Measurements from ENCODE around the gene ATOX1.
A peak's percentile ranks its signal among the peaks of the same experiment; 100 is the strongest.

Gene ATOX1

DNA sequence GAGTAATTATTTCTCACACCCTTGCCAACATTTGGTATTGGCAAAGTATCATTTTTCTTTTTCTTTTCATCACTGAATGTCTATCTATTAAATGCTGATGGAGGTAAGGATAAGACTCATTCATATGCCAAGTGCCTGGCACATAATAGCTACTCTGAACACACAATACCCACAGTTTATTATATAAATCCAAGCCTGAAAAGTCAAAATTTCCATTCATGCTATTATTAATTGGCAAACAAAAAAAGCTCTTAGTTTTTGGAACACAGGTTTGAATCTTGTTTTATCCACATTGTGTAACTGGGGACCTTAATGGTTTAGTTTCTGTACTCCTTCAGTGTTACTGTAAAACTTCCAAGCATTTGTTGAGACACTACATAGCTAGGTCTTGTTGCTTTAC lies 6.4 kb upstream of the ATOX1 start:
- no peak overlapping the region for H3K27ac ChIP-seq
- TF ChIP-seq CTCF (conservative IDR thresholded peaks at IDR 0.05) (no peak), ZFX (IDR thresholded peaks at IDR 0.05) (no peak)

GRCh38 chr5:151758141-151758429 lies 346 bp downstream of the ATOX1 start:
- peak overlapping the region; percentile 86 for H3K27ac ChIP-seq

DNA sequence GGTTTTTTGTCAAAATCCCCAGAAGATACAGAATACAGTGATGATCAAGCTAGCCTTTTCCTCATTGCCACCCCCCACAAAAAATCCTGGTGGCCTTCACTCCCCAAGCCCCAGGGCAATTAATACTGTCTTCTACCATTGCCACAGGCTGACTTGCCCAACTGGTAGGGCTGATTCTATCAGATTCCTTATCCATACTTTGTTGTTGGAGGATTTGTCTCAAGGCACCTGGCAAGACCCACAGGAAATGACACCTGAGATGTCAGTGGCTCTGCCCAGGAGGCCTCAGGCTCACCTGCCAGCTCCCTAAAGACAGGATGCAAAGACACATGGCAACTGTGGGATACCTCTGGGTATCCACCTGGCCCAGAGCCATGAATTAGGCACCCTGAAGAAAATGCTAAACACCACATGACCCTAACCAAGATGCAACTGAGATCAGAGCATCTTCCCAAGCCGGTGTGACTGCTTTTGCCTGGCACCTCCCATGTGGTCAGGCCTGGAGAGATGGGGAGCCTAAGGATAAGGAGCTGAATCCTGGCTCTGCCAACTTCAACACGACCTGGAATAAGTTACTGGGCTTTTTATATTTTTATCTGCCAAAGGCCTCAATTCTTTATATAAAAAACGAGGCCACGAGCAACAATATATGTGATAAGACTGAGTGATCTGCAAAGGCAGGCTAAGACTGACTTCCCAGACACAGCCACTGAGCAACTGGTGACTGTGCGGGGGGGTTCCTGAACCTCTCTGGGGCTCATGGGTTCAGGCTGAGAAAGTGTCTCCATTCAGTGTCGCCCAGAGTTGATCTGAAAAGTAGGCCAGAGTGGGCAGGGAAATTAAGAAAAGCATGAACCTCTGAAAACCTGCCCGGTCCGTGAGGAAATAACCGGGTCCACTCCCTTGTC lies 944 bp downstream of the ATOX1 start:
- no peak for TF ChIP-seq CTCF (conservative IDR thresholded peaks at IDR 0.05)
- no peak for TF ChIP-seq ZFX (IDR thresholded peaks at IDR 0.05)
- H3K27ac ChIP-seq = peak overlapping the region; percentile 86

More at GRCh38 chr5:151758141-151758429, 346 bp downstream of the ATOX1 start:
- TF ChIP-seq CTCF (conservative IDR thresholded peaks at IDR 0.05) = no peak
- TF ChIP-seq ZFX (IDR thresholded peaks at IDR 0.05) = no peak

GRCh38 chr5:151755383-151755782 lies 3.0 kb downstream of the ATOX1 start:
- H3K27ac ChIP-seq = no peak overlapping the region
- no peak for TF ChIP-seq ZFX (IDR thresholded peaks at IDR 0.05)
- TF ChIP-seq CTCF (conservative IDR thresholded peaks at IDR 0.05) = no peak

DNA sequence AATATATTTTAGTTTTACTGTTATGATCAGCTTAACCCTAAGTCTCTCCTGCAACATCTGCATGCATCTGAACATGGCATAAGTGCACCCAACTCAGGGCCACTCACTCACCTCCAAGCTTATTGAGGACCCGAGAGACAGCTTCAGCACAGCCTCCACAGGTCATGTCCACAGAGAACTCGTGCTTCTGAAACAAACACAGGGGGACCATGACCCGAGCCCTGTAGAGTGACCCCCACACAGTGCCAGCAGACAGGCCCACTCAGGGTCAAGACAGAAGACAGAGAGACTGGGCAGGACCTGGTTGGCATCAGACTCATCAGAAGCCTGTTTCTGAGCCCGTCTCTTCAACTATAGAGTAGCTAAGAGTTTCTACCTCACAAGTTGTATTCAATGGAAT lies 6.8 kb downstream of the ATOX1 start:
- TF ChIP-seq CTCF (conservative IDR thresholded peaks at IDR 0.05) (no peak), ZFX (IDR thresholded peaks at IDR 0.05) (no peak)
- no peak overlapping the region for H3K27ac ChIP-seq

DNA sequence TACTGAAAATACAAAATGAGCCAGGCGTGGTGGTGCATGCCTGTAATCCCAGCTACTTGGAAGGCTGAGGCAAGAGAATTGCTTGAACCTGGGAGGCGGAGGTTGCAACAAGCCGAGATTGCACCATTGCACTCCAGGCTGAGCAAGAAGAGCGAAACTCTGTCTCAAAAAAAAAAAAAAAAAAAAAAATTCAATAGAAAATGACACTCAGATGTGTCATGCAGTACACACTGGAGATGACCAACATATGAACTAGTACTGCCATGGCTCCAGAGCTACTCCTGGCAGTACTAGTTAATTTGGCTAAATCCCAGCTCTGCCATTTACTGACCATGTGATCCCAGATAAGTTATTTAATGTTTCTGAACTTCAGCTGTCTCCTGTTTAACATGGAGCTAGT lies 7.3 kb downstream of the ATOX1 start:
- H3K27ac ChIP-seq = no peak overlapping the region

More for the DNA sequence above, 7.3 kb downstream of the ATOX1 start:
- no peak for TF ChIP-seq CTCF (conservative IDR thresholded peaks at IDR 0.05)
- TF ChIP-seq ZFX (IDR thresholded peaks at IDR 0.05) = no peak
